ENCODE data around the gene TSPAN5. TPM values are rescaled to one million over a fixed set of nuclear protein-coding genes. Genes with fewer than 3 reads are reported as not detected.

The TSPAN5 gene
- total and polyA plus RNA-seq, 9 of the 15 experiments (the other 6 are each of a cell fraction or from before 2014, with no cell fraction given): 0.58 to 6.6 (median 0.73) TPM

DNA sequence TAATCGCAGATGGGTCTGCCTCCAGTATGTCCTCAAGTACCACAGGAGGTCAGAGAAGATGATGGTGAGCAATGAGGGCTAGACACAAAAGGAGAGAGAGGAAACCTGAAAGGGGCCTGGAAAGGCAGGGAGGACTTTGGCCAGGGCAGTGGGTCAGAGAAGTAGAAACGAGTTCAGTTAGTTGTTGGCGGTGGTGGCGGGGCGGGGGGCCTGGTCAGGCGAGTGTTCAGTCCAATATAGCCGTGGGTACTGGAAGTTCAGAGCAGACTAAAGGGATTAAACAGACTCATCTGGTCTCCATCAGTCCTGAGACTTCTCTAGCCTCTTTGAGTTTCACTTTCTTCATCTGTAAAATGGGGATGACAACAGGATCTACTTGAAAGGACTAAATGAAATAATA is 90.8 kb downstream of the TSPAN5 start:
- in situ Hi-C loops (cut with MboI): no loop called here
- Histone ChIP-seq H3K36me3 (ENCODE audit: control insufficient read depth, insufficient read depth, low read length) (no peaks in the 10 kb centered on the region), H3K9me1 (ENCODE audit: control insufficient read depth, insufficient read depth, low read length) (no peaks in the 10 kb centered on the region), H3K4me3 (no peak overlapping the region), H3K4me1 (replicated peaks in 1 of 2; ENCODE audit: control insufficient read depth in 2 of 2, insufficient read depth in 2 of 2, low read length in 2 of 2) (no peaks in the 10 kb centered on the region), H3K27ac (ENCODE audit: extremely low read depth, low read depth, low read length) (no peak overlapping the region), H3K9ac (ENCODE audit: insufficient read depth in 1 of 2, low read depth in 2 of 2, low read length in 2 of 2) (no peak overlapping the region), H4K20me1 (replicated peaks; ENCODE audit: control insufficient read depth, insufficient read depth, low read length) (no peaks in the 10 kb centered on the region), H3K4me2 (ENCODE audit: insufficient read depth, low read length) (no peak overlapping the region), H2AFZ (ENCODE audit: low read depth, low read length) (no peak overlapping the region), H3K27me3 (ENCODE audit: control insufficient read depth in 2 of 2, insufficient read depth in 2 of 2, low read length in 2 of 2) (peaks cover 0 to 12% of the 10 kb centered on the region in 2 experiments; a peak in 2 of 5 replicates), H3K9me3 (replicated peaks; ENCODE audit: control insufficient read depth, insufficient read depth, low read depth, low read length) (no peaks in the 10 kb centered on the region), H3K79me2 (ENCODE audit: control insufficient read depth, insufficient read depth, low read length) (no peaks in the 10 kb centered on the region)
- ChIA-PET POLR2A (no interaction called here), CTCF (ENCODE audit: low intra/inter-chr PET ratio) (no interaction called here)
- ATAC-seq (no peak), DNase-seq (ENCODE audit: extremely low read depth in 1 of 4, low spot score in 3 of 4) (no peak), FAIRE-seq (no peak)
- 26% methylated on average over 5 of the region's 7 CpGs for WGBS (ENCODE audit: insufficient coverage, low coverage, missing lambda C conversion rate)
- TF ChIP-seq ZNF133 (CRISPR knock-in tag; IDR thresholded peaks at IDR 0.05) (no peak), MEF2D (tag; conservative IDR thresholded peaks at IDR 0.05; ENCODE audit: low read depth) (no peak), ZNF644 (tag; IDR thresholded peaks at IDR 0.05; ENCODE audit: low read depth) (no peak), ZNF695 (CRISPR knock-in tag; IDR thresholded peaks at IDR 0.05) (no peak), POLR3G (IDR thresholded peaks at IDR 0.05; ENCODE audit: extremely low read depth, insufficient read length, insufficient replicate concordance) (no peak)
- intact Hi-C loops (cut with micrococcal nuclease): no loop called here
- BruUV-seq (replicated peaks): no TSS peak

DNA sequence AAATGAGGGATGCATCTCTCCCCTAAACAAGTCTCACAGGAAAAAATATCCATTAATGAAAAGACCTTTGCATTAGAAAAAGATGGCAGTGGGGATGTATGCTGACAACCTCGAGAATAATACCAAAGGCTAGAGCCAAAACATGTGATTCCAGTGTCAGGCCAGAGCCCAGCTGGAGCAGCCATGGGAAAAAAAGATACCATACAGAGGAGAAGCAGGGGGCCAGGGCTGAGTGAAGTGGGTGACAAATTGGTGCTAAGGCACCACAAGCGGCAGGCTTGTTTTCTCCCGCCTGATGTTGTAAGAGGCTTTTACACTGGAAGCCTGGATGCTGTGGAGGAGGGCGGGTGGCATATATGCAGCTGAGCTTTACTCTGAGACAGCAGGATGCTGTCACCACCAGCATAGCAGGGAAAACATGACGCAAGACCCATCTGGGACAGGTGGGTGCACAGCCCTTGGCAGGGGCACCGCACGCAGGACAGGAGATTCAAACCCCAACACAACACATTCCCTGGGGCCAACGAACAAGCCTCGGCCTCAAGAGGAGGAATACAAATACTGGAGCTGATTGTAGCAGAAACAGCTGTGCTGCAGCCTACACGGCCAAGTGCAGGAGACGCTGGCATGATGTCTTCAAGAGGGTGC is 91.9 kb downstream of the TSPAN5 start:
- no peaks in the 10 kb centered on the region for H3K4me1 ChIP-seq (replicated peaks in 1 of 2; ENCODE audit: control insufficient read depth in 2 of 2, insufficient read depth in 2 of 2, low read length in 2 of 2)
- H3K27me3 ChIP-seq (ENCODE audit: control insufficient read depth in 2 of 2, insufficient read depth in 2 of 2, low read length in 2 of 2): peaks cover 0 to 12% of the 10 kb centered on the region in 2 experiments; a peak in 2 of 5 replicates
- ATAC-seq (no peak), FAIRE-seq (no peak), DNase-seq (ENCODE audit: extremely low read depth in 1 of 4, low spot score in 3 of 4) (no peak)
- H3K9me1 ChIP-seq (ENCODE audit: control insufficient read depth, insufficient read depth, low read length): no peaks in the 10 kb centered on the region
- H2AFZ ChIP-seq (ENCODE audit: low read depth, low read length): no peak overlapping the region
- H3K79me2 ChIP-seq (ENCODE audit: control insufficient read depth, insufficient read depth, low read length): no peaks in the 10 kb centered on the region
- ChIA-PET CTCF (ENCODE audit: low intra/inter-chr PET ratio) (no interaction called here), POLR2A (no interaction called here)
- no peaks in the 10 kb centered on the region for H4K20me1 ChIP-seq (replicated peaks; ENCODE audit: control insufficient read depth, insufficient read depth, low read length)
- H3K9me3 ChIP-seq (replicated peaks; ENCODE audit: control insufficient read depth, insufficient read depth, low read depth, low read length): no peaks in the 10 kb centered on the region
- no peak overlapping the region for H3K9ac ChIP-seq (ENCODE audit: insufficient read depth in 1 of 2, low read depth in 2 of 2, low read length in 2 of 2)
- H3K36me3 ChIP-seq (ENCODE audit: control insufficient read depth, insufficient read depth, low read length): no peaks in the 10 kb centered on the region
- H3K27ac ChIP-seq (ENCODE audit: extremely low read depth, low read depth, low read length): no peak overlapping the region
- intact Hi-C loops (cut with micrococcal nuclease): no loop called here
- no TSS peak for BruUV-seq (replicated peaks)
- H3K4me2 ChIP-seq (ENCODE audit: insufficient read depth, low read length): no peak overlapping the region
- 21% methylated on average over 11 of the region's 11 CpGs for WGBS (ENCODE audit: insufficient coverage, low coverage, missing lambda C conversion rate)
- no peak overlapping the region for H3K4me3 ChIP-seq
- in situ Hi-C loops (cut with MboI): no loop called here
- TF ChIP-seq THRAP3 (IDR thresholded peaks at IDR 0.05; ENCODE audit: borderline replicate concordance): no peak
- no peak for TF ChIP-seq HDAC3 (IDR thresholded peaks at IDR 0.05; ENCODE audit: borderline replicate concordance, partially characterized antibody)
- TF ChIP-seq, protein P1, sequence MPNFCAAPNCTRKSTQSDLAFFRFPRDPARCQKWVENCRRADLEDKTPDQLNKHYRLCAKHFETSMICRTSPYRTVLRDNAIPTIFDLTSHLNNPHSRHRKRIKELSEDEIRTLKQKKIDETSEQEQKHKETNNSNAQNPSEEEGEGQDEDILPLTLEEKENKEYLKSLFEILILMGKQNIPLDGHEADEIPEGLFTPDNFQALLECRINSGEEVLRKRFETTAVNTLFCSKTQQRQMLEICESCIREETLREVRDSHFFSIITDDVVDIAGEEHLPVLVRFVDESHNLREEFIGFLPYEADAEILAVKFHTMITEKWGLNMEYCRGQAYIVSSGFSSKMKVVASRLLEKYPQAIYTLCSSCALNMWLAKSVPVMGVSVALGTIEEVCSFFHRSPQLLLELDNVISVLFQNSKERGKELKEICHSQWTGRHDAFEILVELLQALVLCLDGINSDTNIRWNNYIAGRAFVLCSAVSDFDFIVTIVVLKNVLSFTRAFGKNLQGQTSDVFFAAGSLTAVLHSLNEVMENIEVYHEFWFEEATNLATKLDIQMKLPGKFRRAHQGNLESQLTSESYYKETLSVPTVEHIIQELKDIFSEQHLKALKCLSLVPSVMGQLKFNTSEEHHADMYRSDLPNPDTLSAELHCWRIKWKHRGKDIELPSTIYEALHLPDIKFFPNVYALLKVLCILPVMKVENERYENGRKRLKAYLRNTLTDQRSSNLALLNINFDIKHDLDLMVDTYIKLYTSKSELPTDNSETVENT (CRISPR knock-in tag; IDR thresholded peaks at IDR 0.05): no peak
- TF ChIP-seq MEIS2 (IDR thresholded peaks at IDR 0.05; ENCODE audit: partially characterized antibody): no peak
- no peak for TF ChIP-seq ZZZ3 (IDR thresholded peaks at IDR 0.05)
- no peak for TF ChIP-seq TBL1XR1 (IDR thresholded peaks at IDR 0.05; ENCODE audit: low read length in 2 of 2)

Data from K562 (cell line).